TTC549 (cell line): ENCODE data around the gene AP5M1.
"Not testable (repeated sequence)": the region's sequence is repeated elsewhere in the genome, so short reads cannot be mapped to it uniquely, and the experiment has no call there.

Experiments
- FAIRE-seq: peaks from 2 replicates; lab custom pipeline; 2012; peaks lifted over from hg19 to GRCh38; lab: Jason Lieb, UNC

The AP5M1 gene

GRCh38 chr14:57268161-57269069 lies at the start of gene AP5M1, which contains the start of gene EXOC5:
Gene AP5M1, plus strand, starts transcription at chr14:57268971. Its CDS starts 344 bp downstream, at chr14:57269315.
Gene EXOC5, minus strand, starts transcription at chr14:57268905. Its CDS starts 257 bp downstream, at chr14:57268648.
- FAIRE-seq: peak; percentile 75

GRCh38 chr14:57221931-57222330 lies 46.8 kb upstream of the AP5M1 start:
- no peak for FAIRE-seq

GRCh38 chr14:57227083-57227482 lies 41.7 kb upstream of the AP5M1 start:
- FAIRE-seq: no peak

- FAIRE-seq: not testable (repeated sequence)
These were observed 40.5 kb upstream of the AP5M1 start for GRCh38 chr14:57228320-57228719.

GRCh38 chr14:57232006-57232405 lies 36.8 kb upstream of the AP5M1 start:
- FAIRE-seq: no peak

- FAIRE-seq: not testable (repeated sequence)
These were observed 28.7 kb upstream of the AP5M1 start for GRCh38 chr14:57240115-57240514.

GRCh38 chr14:57243320-57243719 lies 25.5 kb upstream of the AP5M1 start:
- no peak for FAIRE-seq

GRCh38 chr14:57244106-57244505 lies 24.7 kb upstream of the AP5M1 start:
- FAIRE-seq: no peak

- FAIRE-seq: no peak
These were observed 22.8 kb upstream of the AP5M1 start for GRCh38 chr14:57245941-57246340.

GRCh38 chr14:57246933-57247657 lies 21.7 kb upstream of the AP5M1 start:
- FAIRE-seq: no peak

- FAIRE-seq: no peak
These were observed 13.9 kb upstream of the AP5M1 start for GRCh38 chr14:57254884-57255283.

- FAIRE-seq: not testable (repeated sequence)
These were observed 10.6 kb upstream of the AP5M1 start for GRCh38 chr14:57258221-57258620.

- FAIRE-seq: no peak
These were observed 9.1 kb upstream of the AP5M1 start for GRCh38 chr14:57259672-57260071.

- no peak for FAIRE-seq
These were observed 7.2 kb upstream of the AP5M1 start for GRCh38 chr14:57261604-57262003.

GRCh38 chr14:57262117-57262516 lies 6.7 kb upstream of the AP5M1 start:
- FAIRE-seq: no peak

GRCh38 chr14:57266065-57266464 lies 2.7 kb upstream of the AP5M1 start:
- no peak for FAIRE-seq

- FAIRE-seq: no peak
These were observed 4.5 kb downstream of the AP5M1 start for GRCh38 chr14:57273236-57273635.

- FAIRE-seq: no peak
These were observed 5.8 kb downstream of the AP5M1 start for GRCh38 chr14:57274551-57274950.

GRCh38 chr14:57275023-57275664 lies 6.4 kb downstream of the AP5M1 start:
- FAIRE-seq: no peak

- FAIRE-seq: no peak
These were observed 8.3 kb downstream of the AP5M1 start for GRCh38 chr14:57277062-57277461.

- FAIRE-seq: no peak
These were observed 19.0 kb downstream of the AP5M1 start for GRCh38 chr14:57287745-57288144.

GRCh38 chr14:57290751-57291150 lies 22.0 kb downstream of the AP5M1 start:
- no peak for FAIRE-seq
